GM18858 (cell line): ENCODE measurements around the gene LIME1.

Experiments used
- ATAC-seq: cut with Tn5 transposase; IDR thresholded peaks from one replicate; pipeline ENCODE4 v1.9.1; 2021; ENCODE audit not compliant: unreplicated experiment

Gene LIME1

GRCh38 chr20:63737945-63738686 lies 1.7 kb downstream of the LIME1 start:
- no peak for ATAC-seq

DNA sequence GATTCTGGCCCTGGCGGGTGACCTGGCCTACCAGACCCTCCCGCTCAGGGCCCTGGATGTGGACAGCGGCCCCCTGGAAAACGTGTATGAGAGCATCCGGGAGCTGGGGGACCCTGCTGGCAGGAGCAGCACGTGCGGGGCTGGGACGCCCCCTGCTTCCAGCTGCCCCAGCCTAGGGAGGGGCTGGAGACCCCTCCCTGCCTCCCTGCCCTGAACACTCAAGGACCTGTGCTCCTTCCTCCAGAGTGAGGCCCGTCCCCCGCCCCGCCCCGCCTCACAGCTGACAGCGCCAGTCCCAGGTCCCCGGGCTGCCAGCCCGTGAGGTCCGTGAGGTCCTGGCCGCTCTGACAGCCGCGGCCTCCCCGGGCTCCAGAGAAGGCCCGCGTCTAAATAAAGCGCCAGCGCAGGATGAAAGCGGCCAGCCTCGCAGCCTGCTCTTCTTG lies 2.2 kb downstream of the LIME1 start:
- ATAC-seq, result no peak

DNA sequence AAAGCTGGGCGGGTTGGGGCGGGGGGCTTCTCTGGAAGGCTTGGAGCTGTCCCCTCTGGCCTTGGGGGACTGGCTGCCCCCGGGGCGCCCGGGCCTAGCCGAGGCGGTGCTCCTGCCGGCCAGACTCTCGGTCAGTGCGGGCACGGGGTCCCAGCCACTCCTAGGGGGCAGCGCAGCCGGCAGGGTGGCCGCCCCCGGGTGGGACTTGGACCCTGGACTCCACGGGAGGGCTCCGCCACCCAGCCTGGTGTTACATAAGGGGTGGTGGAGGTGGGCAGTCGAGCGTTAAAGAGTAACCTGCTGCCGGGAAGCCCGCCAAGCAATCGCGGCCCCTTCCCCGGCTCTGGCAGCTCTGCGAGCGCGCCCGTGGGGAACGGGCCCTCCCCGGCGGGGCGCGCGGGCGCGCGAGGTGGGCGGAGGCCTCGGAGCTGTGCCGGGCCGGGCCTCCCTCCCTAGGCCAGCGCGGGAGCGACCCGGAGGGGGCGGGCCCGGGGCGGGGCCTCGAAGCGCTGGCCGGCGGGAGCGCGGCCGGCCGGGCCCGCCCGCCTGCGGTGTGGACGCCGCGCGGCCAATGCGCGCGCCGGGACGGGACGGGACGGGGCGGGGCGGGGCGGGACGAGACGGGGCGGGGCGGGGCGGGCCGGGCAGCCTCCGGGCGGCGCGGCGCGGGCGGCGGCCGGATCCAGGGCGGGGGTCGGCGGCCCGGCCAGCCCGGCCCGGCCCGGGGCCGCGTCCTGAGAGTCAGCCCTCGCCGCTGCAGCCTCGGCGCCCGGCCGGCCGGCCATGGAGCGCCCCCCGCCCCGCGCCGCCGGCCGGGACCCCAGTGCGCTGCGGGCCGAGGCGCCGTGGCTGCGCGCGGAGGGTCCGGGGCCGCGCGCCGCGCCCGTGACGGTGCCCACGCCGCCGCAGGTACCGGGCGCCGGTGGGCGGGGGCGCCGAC lies 2.9 kb downstream of the LIME1 start, which contains the start of gene SLC2A4RG:
TSS of gene SLC2A4RG (plus strand) at position 647 of the 940 bp plus-strand sequence. CDS start at position 784, 137 bp downstream.
- no peak for ATAC-seq

DNA sequence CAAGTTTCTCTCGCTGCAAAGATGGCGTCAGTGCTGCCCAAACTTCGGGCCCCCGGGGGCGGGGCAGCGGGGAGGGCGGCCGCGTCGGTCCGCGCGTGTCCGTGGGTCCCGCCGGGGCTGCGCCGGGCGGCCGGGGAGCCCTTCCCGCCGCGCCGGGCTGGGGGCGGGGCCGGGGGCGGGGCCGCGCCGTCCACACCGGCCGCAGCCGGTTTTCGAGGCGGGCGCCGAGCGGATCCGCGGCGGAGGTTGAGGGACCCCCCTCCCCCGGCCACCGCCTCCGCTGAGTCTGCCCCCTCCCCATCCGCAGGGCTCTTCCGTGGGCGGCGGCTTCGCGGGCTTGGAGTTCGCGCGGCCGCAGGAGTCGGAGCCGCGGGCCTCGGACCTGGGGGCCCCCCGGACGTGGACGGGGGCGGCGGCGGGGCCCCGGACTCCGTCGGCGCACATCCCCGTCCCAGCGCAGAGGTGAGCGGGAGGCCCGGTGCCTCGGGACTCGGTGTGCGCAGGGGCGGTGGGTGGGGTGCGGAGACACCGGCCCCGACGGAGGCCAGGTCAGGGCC lies 3.7 kb downstream of the LIME1 start:
- no peak for ATAC-seq

GRCh38 chr20:63740627-63741353 lies 4.3 kb downstream of the LIME1 start:
- no peak for ATAC-seq

DNA sequence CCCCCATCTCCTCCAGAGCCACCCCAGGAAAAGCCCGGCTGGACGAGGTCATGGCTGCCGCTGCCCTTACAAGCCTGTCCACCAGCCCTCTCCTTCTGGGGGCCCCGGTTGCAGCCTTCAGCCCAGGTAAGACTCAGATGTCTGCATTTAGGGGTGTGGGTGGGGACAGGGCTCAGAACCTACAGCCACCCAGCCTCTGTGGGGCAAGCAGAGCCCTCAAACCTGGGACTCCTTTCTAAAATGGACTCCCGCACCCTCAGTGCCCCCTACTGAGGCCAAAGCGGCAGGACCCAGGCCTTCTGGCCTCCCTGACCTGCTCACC lies 4.9 kb downstream of the LIME1 start:
- ATAC-seq, result no peak

DNA sequence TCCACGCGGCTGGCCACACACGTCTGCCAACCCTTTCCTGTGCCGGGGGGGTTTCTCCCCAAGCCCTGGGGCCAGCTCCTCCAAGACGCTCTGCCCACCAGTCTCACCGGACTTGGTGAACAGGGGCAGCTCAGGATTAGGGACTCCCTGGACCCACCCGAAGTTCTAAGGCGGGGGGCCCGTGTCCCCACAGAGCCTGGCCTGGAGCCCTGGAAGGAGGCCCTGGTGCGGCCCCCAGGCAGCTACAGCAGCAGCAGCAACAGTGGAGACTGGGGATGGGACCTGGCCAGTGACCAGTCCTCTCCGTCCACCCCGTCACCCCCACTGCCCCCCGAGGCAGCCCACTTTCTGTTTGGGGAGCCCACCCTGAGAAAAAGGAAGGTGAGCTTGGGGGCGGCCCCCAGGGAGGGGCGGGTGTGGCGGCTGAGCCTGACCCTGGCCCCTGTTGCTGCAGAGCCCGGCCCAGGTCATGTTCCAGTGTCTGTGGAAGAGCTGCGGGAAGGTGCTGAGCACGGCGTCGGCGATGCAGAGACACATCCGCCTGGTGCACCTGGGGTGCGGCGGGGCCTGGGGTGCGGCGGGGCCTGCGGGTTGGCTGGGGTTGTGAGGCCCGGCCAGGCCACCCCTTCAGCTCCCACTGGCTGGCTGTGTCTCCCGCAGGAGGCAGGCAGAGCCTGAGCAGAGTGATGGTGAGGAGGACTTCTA lies 5.4 kb downstream of the LIME1 start:
- no peak for ATAC-seq

GRCh38 chr20:63742381-63743024 lies 6.0 kb downstream of the LIME1 start:
- ATAC-seq, result no peak

DNA sequence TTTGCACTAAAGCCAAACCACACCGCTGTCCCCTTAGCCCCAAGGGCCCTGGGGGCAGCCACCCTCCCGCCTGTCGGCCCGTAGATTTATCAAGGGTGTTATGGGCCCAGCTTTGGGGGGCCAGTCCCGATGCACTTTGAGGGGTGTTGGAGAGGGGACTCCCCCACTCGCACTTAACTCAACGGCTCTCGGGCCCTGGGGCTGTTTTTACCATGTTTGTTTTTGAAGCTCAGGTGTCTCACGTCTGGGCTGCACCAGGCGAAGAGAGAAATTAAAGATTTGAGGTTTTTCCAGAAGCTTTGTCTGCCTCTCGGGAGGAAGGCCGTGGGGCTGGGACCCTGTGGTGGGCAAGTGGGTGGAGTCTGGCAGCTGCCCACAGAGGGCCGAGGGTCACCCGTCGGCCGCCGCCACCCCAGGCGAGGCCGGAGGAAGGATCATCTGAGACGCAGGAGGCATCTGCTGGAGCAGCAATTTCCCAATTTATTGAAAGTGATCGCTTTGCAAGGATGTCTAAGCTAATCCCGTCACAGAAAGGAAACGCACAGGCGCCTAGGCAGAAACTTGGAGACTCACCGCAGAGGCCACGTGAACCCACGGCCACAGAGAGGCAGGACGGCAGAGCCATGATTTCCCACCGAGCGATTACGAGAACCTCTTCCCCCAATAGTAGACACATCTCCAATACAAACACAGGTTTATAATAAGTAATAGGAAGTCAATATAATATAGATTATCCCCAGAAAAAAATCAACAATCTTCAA lies 6.9 kb downstream of the LIME1 start:
- ATAC-seq, result no peak

- ATAC-seq, result no peak
Measured at GRCh38 chr20:63744158-63744557, 7.7 kb downstream of the LIME1 start.

GRCh38 chr20:63744574-63745423 lies 8.3 kb downstream of the LIME1 start:
- no peak for ATAC-seq

DNA sequence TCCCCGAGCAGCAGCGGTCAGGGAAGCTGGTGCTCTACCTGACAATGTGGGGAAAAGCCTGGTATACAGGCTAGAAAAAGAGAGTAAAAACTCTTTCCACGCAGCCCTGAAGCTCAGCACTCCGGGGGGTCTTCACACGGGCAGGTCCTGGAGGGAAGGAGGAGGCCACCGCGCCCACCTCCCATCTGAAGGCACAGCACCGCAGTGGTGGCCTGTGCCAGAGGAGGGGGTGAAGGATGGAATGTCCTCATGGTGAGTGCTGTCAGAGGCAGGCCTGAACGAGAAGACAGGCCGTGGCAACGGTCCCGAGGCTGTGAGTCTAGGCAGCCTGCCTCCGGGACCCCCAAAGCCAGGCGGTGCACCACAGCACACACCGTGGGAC lies 9.0 kb downstream of the LIME1 start:
- ATAC-seq, result no peak

- ATAC-seq, result no peak
Measured at GRCh38 chr20:63745961-63746731, 9.7 kb downstream of the LIME1 start.

GRCh38 chr20:63746751-63747315 lies 10.4 kb downstream of the LIME1 start:
- ATAC-seq, result no peak

- ATAC-seq, result no peak
Measured at GRCh38 chr20:63747622-63748069, 11.2 kb downstream of the LIME1 start.

GRCh38 chr20:63748070-63748933 lies 11.8 kb downstream of the LIME1 start:
- no peak for ATAC-seq
